Measurements from ENCODE around the gene ZNF341.

The ZNF341 gene

GRCh38 chr20:33703498-33704137 lies 28.2 kb upstream of the ZNF341 start:
- no peak overlapping the region for H3K27ac ChIP-seq (ENCODE audit: low read depth, low read length)
- H3K9me3 ChIP-seq (ENCODE audit: control insufficient read depth, insufficient read depth, low read length): no peaks in the 10 kb centered on the region
- no peaks in the 10 kb centered on the region for H3K36me3 ChIP-seq (ENCODE audit: control insufficient read depth, insufficient read depth, low read length)
- H3K4me1 ChIP-seq (ENCODE audit: control insufficient read depth, insufficient read depth, low read length): no peaks in the 10 kb centered on the region
- H3K27me3 ChIP-seq (ENCODE audit: control insufficient read depth, insufficient read depth, low read length): no peaks in the 10 kb centered on the region
- H3K4me3 ChIP-seq (ENCODE audit: low read depth, low read length): no peak overlapping the region
- H3K9ac ChIP-seq (ENCODE audit: low read depth, low read length): no peak overlapping the region

- H3K9me3 ChIP-seq (ENCODE audit: control insufficient read depth, insufficient read depth, low read length): no peaks in the 10 kb centered on the region
- no peaks in the 10 kb centered on the region for H3K36me3 ChIP-seq (ENCODE audit: control insufficient read depth, insufficient read depth, low read length)
- H3K4me1 ChIP-seq (ENCODE audit: control insufficient read depth, insufficient read depth, low read length): no peaks in the 10 kb centered on the region; the same call in 1 of the 2 replicates
- no peak overlapping the region for H3K4me3 ChIP-seq (ENCODE audit: low read depth, low read length)
- no peak overlapping the region for H3K27ac ChIP-seq (ENCODE audit: low read depth, low read length)
- no peaks in the 10 kb centered on the region for H3K27me3 ChIP-seq (ENCODE audit: control insufficient read depth, insufficient read depth, low read length)
- H3K9ac ChIP-seq (ENCODE audit: low read depth, low read length): no peak overlapping the region
Observed at GRCh38 chr20:33704197-33704924, 27.4 kb upstream of the ZNF341 start.

DNA sequence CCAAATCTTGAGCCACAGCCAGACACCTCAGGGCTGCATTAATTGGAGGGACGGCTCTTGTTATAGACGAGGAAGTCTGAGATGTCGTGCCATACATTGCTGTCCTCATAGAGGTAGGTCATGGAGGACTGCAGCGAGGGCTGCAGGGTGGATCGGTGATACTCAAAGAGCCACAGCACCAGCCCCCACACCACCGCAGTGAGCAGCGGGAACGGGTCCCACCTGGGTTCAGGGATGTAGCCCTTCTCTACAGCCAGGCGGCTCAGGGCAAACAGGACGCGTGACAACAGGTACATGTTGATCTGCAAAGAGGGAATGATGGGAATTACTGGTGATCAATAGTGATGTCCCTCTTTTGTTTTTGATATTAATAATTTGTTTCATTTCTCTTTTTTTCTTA lies 24.1 kb upstream of the ZNF341 start:
- Histone ChIP-seq H3K27ac (ENCODE audit: low read depth, low read length) (no peak overlapping the region), H3K9ac (ENCODE audit: low read depth, low read length) (no peak overlapping the region), H3K9me3 (ENCODE audit: control insufficient read depth, insufficient read depth, low read length) (no peaks in the 10 kb centered on the region), H3K36me3 (ENCODE audit: control insufficient read depth, insufficient read depth, low read length) (no peaks in the 10 kb centered on the region), H3K4me1 (ENCODE audit: control insufficient read depth, insufficient read depth, low read length) (no peaks in the 10 kb centered on the region; the same call in 1 of the 2 replicates), H3K4me3 (ENCODE audit: low read depth, low read length) (no peak overlapping the region), H3K27me3 (ENCODE audit: control insufficient read depth, insufficient read depth, low read length) (no peaks in the 10 kb centered on the region)

- no peak overlapping the region for H3K27ac ChIP-seq (ENCODE audit: low read depth, low read length)
- H3K9ac ChIP-seq (ENCODE audit: low read depth, low read length): no peak overlapping the region
Observed at GRCh38 chr20:33709398-33709797, 22.4 kb upstream of the ZNF341 start.

GRCh38 chr20:33709905-33710541 lies 21.8 kb upstream of the ZNF341 start:
- no peaks in the 10 kb centered on the region for H3K9me3 ChIP-seq (ENCODE audit: control insufficient read depth, insufficient read depth, low read length)
- no peak overlapping the region for H3K4me3 ChIP-seq (ENCODE audit: low read depth, low read length)
- no peaks in the 10 kb centered on the region; the same call in 1 of the 2 replicates for H3K4me1 ChIP-seq (ENCODE audit: control insufficient read depth, insufficient read depth, low read length)
- no peak overlapping the region for H3K9ac ChIP-seq (ENCODE audit: low read depth, low read length)
- H3K27me3 ChIP-seq (ENCODE audit: control insufficient read depth, insufficient read depth, low read length): no peaks in the 10 kb centered on the region
- H3K27ac ChIP-seq (ENCODE audit: low read depth, low read length): no peak overlapping the region
- no peaks in the 10 kb centered on the region for H3K36me3 ChIP-seq (ENCODE audit: control insufficient read depth, insufficient read depth, low read length)

More at GRCh38 chr20:33709398-33709797, 22.4 kb upstream of the ZNF341 start:
- no peaks in the 10 kb centered on the region for H3K9me3 ChIP-seq (ENCODE audit: control insufficient read depth, insufficient read depth, low read length)
- H3K36me3 ChIP-seq (ENCODE audit: control insufficient read depth, insufficient read depth, low read length): no peaks in the 10 kb centered on the region
- H3K27me3 ChIP-seq (ENCODE audit: control insufficient read depth, insufficient read depth, low read length): no peaks in the 10 kb centered on the region
- H3K4me3 ChIP-seq (ENCODE audit: low read depth, low read length): no peak overlapping the region
- no peaks in the 10 kb centered on the region; the same call in 1 of the 2 replicates for H3K4me1 ChIP-seq (ENCODE audit: control insufficient read depth, insufficient read depth, low read length)

DNA sequence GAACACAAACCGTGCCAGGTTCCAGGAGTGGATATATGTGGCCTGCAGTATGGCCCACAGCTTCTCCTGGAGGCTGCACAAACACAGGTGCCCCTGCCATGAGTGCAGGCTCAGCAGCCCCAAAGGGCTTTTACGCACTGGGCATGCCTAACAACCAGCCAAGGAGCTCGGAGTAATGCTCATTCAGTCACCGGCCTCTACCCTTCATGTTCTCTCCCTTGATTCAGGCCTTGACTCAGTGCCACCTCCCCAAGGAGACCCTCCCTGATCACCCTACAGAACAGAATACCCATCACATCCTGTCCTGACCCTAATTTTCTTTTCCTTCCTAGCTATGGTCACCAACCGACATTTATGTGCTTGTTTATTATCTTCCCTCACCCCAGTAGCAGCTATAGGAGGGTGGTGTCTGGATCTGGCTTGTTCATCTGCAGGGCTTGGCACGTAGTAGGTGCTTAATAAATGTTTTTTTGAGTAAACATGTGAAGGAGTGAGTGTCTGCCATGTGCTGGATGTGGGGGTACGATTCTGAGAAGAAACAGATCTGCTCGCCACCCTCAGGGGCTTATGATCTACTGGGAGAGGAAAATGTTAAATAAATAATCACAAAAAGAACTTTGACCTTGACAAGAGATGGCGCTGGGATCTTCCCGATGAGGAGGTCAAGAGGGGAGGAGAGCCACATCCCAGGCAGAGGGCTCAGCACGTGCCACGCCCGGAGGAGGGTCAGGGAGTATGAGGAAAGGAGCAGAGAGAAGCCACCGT lies 20.9 kb upstream of the ZNF341 start:
- H3K27ac ChIP-seq (ENCODE audit: low read depth, low read length): peak overlapping the region; percentile 7
- H3K4me1 ChIP-seq (ENCODE audit: control insufficient read depth, insufficient read depth, low read length): no peaks in the 10 kb centered on the region; the same call in 1 of the 2 replicates
- H3K9ac ChIP-seq (ENCODE audit: low read depth, low read length): no peak overlapping the region
- no peaks in the 10 kb centered on the region for H3K36me3 ChIP-seq (ENCODE audit: control insufficient read depth, insufficient read depth, low read length)
- H3K4me3 ChIP-seq (ENCODE audit: low read depth, low read length): no peak overlapping the region
- no peaks in the 10 kb centered on the region for H3K27me3 ChIP-seq (ENCODE audit: control insufficient read depth, insufficient read depth, low read length)
- no peaks in the 10 kb centered on the region for H3K9me3 ChIP-seq (ENCODE audit: control insufficient read depth, insufficient read depth, low read length)

GRCh38 chr20:33711446-33711738 lies 20.4 kb upstream of the ZNF341 start:
- H3K9me3 ChIP-seq (ENCODE audit: control insufficient read depth, insufficient read depth, low read length): no peaks in the 10 kb centered on the region
- H3K4me1 ChIP-seq (ENCODE audit: control insufficient read depth, insufficient read depth, low read length): no peaks in the 10 kb centered on the region; the same call in 1 of the 2 replicates
- no peak overlapping the region for H3K27ac ChIP-seq (ENCODE audit: low read depth, low read length)
- no peaks in the 10 kb centered on the region for H3K36me3 ChIP-seq (ENCODE audit: control insufficient read depth, insufficient read depth, low read length)
- no peak overlapping the region for H3K9ac ChIP-seq (ENCODE audit: low read depth, low read length)
- H3K27me3 ChIP-seq (ENCODE audit: control insufficient read depth, insufficient read depth, low read length): no peaks in the 10 kb centered on the region
- H3K4me3 ChIP-seq (ENCODE audit: low read depth, low read length): no peak overlapping the region

DNA sequence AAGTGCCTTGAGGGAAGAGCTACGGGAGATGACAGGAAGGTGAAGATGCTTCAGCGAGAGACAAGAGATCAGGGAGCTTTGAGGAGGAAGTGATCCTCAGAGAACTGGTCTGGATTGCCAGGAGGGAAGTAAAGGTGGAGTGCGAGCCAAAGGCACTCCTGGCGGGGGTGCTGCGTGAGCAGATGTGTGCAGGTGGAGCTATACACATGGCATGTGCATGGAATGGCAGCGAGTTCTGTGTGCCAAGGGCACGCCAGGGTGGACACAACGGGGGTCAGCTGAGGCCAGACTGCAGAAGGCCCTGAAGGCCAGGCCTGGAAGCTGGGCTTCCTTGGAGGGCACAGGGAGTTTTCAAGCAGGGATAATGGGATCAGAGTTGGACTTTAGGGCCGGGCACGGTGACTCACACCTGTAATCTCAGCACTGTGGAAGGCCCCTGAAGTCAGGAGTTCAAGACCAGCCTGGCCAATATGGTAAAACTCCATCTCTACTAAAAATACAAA lies 17.9 kb upstream of the ZNF341 start:
- no peak overlapping the region for H3K4me3 ChIP-seq (ENCODE audit: low read depth, low read length)
- no peaks in the 10 kb centered on the region for H3K27me3 ChIP-seq (ENCODE audit: control insufficient read depth, insufficient read depth, low read length)
- H3K27ac ChIP-seq (ENCODE audit: low read depth, low read length): no peak overlapping the region
- no peak overlapping the region for H3K9ac ChIP-seq (ENCODE audit: low read depth, low read length)
- H3K4me1 ChIP-seq (ENCODE audit: control insufficient read depth, insufficient read depth, low read length): no peaks in the 10 kb centered on the region; the same call in 1 of the 2 replicates
- no peaks in the 10 kb centered on the region for H3K9me3 ChIP-seq (ENCODE audit: control insufficient read depth, insufficient read depth, low read length)
- H3K36me3 ChIP-seq (ENCODE audit: control insufficient read depth, insufficient read depth, low read length): no peaks in the 10 kb centered on the region

DNA sequence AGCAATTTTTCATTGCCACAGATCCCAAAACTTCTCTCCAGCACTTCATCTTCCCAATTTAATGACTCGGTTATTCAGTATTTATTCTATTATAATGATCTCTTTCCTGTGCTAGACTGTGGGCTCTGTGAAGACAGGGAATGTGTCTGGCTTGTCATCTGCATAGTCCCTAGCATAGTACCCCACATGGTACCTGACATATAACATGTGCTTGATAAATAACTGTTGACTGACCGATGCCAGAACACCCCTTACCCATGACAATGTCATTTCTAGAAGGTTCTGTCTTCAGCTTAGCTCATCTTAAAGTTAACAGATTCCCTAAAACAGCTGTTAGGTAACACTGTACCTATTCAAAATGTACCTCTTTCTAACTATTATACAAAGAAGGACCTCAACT lies 15.3 kb upstream of the ZNF341 start:
- Histone ChIP-seq H3K9ac (ENCODE audit: low read depth, low read length) (no peak overlapping the region), H3K27me3 (ENCODE audit: control insufficient read depth, insufficient read depth, low read length) (no peaks in the 10 kb centered on the region), H3K4me1 (ENCODE audit: control insufficient read depth, insufficient read depth, low read length) (no peaks in the 10 kb centered on the region), H3K9me3 (ENCODE audit: control insufficient read depth, insufficient read depth, low read length) (no peaks in the 10 kb centered on the region), H3K36me3 (ENCODE audit: control insufficient read depth, insufficient read depth, low read length) (no peaks in the 10 kb centered on the region), H3K27ac (ENCODE audit: low read depth, low read length) (no peak overlapping the region), H3K4me3 (ENCODE audit: low read depth, low read length) (no peak overlapping the region)

DNA sequence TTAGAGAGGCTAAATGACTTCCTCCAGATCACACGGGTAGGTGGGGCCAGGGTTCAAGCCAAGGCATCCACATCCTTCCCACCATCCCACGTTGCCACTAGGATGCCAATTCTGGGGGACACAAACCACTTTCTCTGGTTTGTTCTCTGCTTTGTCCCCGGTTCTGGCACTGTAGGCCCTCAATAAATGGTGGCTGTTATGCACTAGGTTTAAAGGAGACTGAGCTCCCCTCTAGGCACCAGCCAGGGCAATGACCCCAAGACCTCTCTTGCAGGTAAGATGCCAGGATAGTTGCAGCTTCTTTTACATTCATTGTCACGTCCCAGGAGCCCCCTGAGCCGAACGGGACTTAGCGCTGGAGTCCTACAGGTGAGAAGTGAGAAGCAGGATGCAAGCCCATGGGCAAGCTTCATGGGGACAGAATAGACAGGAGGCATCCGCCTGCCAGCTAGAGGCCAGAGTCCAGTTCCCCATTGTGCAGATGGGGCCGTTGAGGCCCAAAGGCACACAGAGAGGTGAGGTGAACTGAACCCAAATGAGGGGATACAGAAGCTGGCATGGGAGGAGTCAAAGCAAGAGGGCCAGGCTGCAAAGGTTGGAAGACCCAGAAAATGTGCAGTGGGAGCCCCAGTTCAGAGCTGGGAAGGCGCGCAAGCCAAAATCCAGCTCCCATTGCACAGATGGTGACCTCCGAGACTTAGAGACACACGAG lies 12.4 kb upstream of the ZNF341 start:
- no peaks in the 10 kb centered on the region for H3K4me1 ChIP-seq (ENCODE audit: control insufficient read depth, insufficient read depth, low read length)
- no peaks in the 10 kb centered on the region for H3K9me3 ChIP-seq (ENCODE audit: control insufficient read depth, insufficient read depth, low read length)
- no peaks in the 10 kb centered on the region for H3K27me3 ChIP-seq (ENCODE audit: control insufficient read depth, insufficient read depth, low read length)
- H3K27ac ChIP-seq (ENCODE audit: low read depth, low read length): no peak overlapping the region
- peak overlapping the region; percentile 79 for H3K4me3 ChIP-seq (ENCODE audit: low read depth, low read length)
- no peaks in the 10 kb centered on the region for H3K36me3 ChIP-seq (ENCODE audit: control insufficient read depth, insufficient read depth, low read length)
- H3K9ac ChIP-seq (ENCODE audit: low read depth, low read length): no peak overlapping the region

Measured in HUES48 (cell line).